Loucy (cell line): ENCODE measurements around the gene RAD52.

ENCODE experiments used
- EZH2phosphoT487 ChIP-seq: fragments of 200-600 bp; IDR thresholded peaks from 2 replicates; pipeline ENCODE4 v1.6.1; 2018; ENCODE audit warnings: antibody characterized with exemption, mild to moderate bottlenecking, moderate library complexity, borderline replicate concordance
- TF ChIP-seq, protein P1 (sequence below): fragments of 200-600 bp; sonication (generic); conservative IDR thresholded peaks from 2 replicates; pipeline ENCODE4 v1.5.1; 2014; ENCODE audit warnings: mild to moderate bottlenecking, antibody characterized with exemption, low read length

GRCh38 chr12:897386-897785 is 52.1 kb downstream of the RAD52 start:
- no peak for TF ChIP-seq EZH2phosphoT487
- TF ChIP-seq, protein P1, sequence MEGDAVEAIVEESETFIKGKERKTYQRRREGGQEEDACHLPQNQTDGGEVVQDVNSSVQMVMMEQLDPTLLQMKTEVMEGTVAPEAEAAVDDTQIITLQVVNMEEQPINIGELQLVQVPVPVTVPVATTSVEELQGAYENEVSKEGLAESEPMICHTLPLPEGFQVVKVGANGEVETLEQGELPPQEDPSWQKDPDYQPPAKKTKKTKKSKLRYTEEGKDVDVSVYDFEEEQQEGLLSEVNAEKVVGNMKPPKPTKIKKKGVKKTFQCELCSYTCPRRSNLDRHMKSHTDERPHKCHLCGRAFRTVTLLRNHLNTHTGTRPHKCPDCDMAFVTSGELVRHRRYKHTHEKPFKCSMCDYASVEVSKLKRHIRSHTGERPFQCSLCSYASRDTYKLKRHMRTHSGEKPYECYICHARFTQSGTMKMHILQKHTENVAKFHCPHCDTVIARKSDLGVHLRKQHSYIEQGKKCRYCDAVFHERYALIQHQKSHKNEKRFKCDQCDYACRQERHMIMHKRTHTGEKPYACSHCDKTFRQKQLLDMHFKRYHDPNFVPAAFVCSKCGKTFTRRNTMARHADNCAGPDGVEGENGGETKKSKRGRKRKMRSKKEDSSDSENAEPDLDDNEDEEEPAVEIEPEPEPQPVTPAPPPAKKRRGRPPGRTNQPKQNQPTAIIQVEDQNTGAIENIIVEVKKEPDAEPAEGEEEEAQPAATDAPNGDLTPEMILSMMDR: no peak
